Stimulated activated CD4-positive, alpha-beta T cell treated with anti-CD3 and anti-CD28 coated beads, TNF-alpha, amount 100 ng/mL, for 1 hour (primary cell): ENCODE data around the gene HSD17B14.
"Not testable (repeated sequence)": the region's sequence is repeated elsewhere in the genome, so short reads cannot be mapped to it uniquely, and the experiment has no call there.

Source experiments
- DNase-seq, 3 donors: peaks; one replicate each; pipeline ENCODE4 v3.0.0-alpha.2; 2020; ENCODE audit warnings: low read depth in 3 of 3, low spot score in 1 of 3

Gene HSD17B14

GRCh38 chr19:48867746-48868113 is 31.4 kb upstream of the HSD17B14 start:
- no peak for DNase-seq

- no peak for DNase-seq
These were observed 30.9 kb upstream of the HSD17B14 start for GRCh38 chr19:48867123-48867745.

- no peak for DNase-seq
These were observed 30.4 kb upstream of the HSD17B14 start for GRCh38 chr19:48866692-48867091.

- DNase-seq: no peak
These were observed 26.5 kb upstream of the HSD17B14 start for GRCh38 chr19:48862827-48863226.

- DNase-seq: no peak
These were observed 25.0 kb upstream of the HSD17B14 start for GRCh38 chr19:48861313-48861712.

- DNase-seq: no peak
These were observed 23.7 kb upstream of the HSD17B14 start for GRCh38 chr19:48859711-48860572.

GRCh38 chr19:48858984-48859710 is 22.9 kb upstream of the HSD17B14 start:
- peak in 2 of 3 donors; percentile 52 to 68 for DNase-seq

- DNase-seq: no peak
These were observed 20.6 kb upstream of the HSD17B14 start for GRCh38 chr19:48856921-48857320.

GRCh38 chr19:48854103-48854502 is 17.8 kb upstream of the HSD17B14 start:
- DNase-seq: no peak

- DNase-seq: no peak
These were observed 17.2 kb upstream of the HSD17B14 start for GRCh38 chr19:48853483-48853882.

GRCh38 chr19:48852292-48852691 is 16.0 kb upstream of the HSD17B14 start:
- DNase-seq: no peak

GRCh38 chr19:48846659-48847058 is 10.4 kb upstream of the HSD17B14 start:
- DNase-seq: not testable (repeated sequence)

GRCh38 chr19:48845384-48845783 is 9.1 kb upstream of the HSD17B14 start:
- no peak for DNase-seq

GRCh38 chr19:48844472-48844871 is 8.2 kb upstream of the HSD17B14 start:
- DNase-seq: no peak

GRCh38 chr19:48842789-48843162 is 6.5 kb upstream of the HSD17B14 start:
- DNase-seq: no peak

GRCh38 chr19:48841571-48841970 is 5.3 kb upstream of the HSD17B14 start:
- DNase-seq: no peak

- DNase-seq: no peak
These were observed 4.8 kb upstream of the HSD17B14 start for GRCh38 chr19:48841047-48841446.

GRCh38 chr19:48837687-48838086 is 1.4 kb upstream of the HSD17B14 start:
- no peak for DNase-seq

- peak; percentile 36 to 62 (median 43) for DNase-seq
These were observed 797 bp upstream of the HSD17B14 start for GRCh38 chr19:48837051-48837524.

- peak; percentile 80 to 90 (median 85) for DNase-seq
These were observed 580 bp downstream of the HSD17B14 start for GRCh38 chr19:48835734-48836088.

- DNase-seq: no peak
These were observed 2.3 kb downstream of the HSD17B14 start for GRCh38 chr19:48833977-48834376.

GRCh38 chr19:48833049-48833448 is 3.2 kb downstream of the HSD17B14 start:
- no peak for DNase-seq
